GM18951 (cell line): Measurements from ENCODE around the gene TEX30.

Experiments used
- POLR2A ChIP-seq: IDR thresholded peaks from 4 replicates; pipeline ENCODE4 v1.6.1; 2011; ENCODE audit warnings: mild to moderate bottlenecking; ENCODE audit not compliant: insufficient read length, insufficient read depth; ENCODE audit errors: extremely low read depth
- in situ Hi-C: fragments of 300-500 bp; cut with MboI; formaldehyde crosslinking; loops from one replicate; pipeline ENCODE4 v1.12.0; 2022; ENCODE audit warnings: low sequenced_read_pairs, mixed read lengths, inconsistent platforms; ENCODE audit not compliant: unreplicated experiment

Gene TEX30

DNA sequence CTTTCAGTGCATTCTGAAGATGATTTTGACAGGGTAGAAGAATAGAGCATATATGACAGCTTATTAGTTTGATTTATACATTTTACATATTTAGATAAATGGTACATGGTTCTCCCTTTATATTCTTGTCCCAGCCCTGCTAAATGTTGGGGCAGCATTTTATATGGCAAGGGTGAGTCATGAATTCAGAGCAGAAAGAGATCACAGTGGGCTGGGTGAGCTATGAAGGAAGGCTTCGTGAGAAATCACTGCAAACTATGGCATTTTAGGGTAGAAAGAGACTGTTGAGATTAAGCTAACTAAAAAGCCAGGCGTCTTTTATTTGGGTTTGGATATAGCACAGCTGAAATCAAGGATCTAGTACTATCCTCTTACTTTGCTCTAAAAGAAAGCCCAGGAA lies 54.8 kb downstream of the TEX30 start:
- in situ Hi-C loops, result no loop called here
- no peak for TF ChIP-seq POLR2A
